ENCODE data around the gene EHBP1.

EHBP1 gene

GRCh38 chr2:62705007-62705829 lies at the start of gene EHBP1:
TSS of gene EHBP1 (plus strand) at chr2:62705713. CDS start at chr2:62707192, 1,479 bp downstream.
- Mint-ChIP-seq H3K27ac (peak within 1 kb of the TSS; percentile 78), H3K9me3 (peaks cover 8% of the 10 kb centered on the region), H3K36me3 (ENCODE audit: low read depth) (peaks cover 11% of the 10 kb centered on the region), H3K4me1 (peaks cover 32% of the 10 kb centered on the region), H3K4me3 (peak within 1 kb of the TSS; percentile 87), H3K27me3 (ENCODE audit: low read depth, poor library complexity) (peaks cover 4% of the 10 kb centered on the region)
- peak; percentile 99 for DNase-seq
- no peak for TF ChIP-seq CTCF (IDR thresholded peaks at IDR 0.05)

- no peaks in the 10 kb centered on the region for H3K36me3 Mint-ChIP-seq (ENCODE audit: low read depth)
Measured at GRCh38 chr2:62657783-62658182, 47.7 kb upstream of the EHBP1 start.

GRCh38 chr2:62658891-62659290 lies 46.6 kb upstream of the EHBP1 start:
- Mint-ChIP-seq H3K36me3 (ENCODE audit: low read depth) (no peaks in the 10 kb centered on the region), H3K27me3 (ENCODE audit: low read depth, poor library complexity) (peaks cover 8% of the 10 kb centered on the region), H3K4me1 (no peaks in the 10 kb centered on the region), H3K27ac (no peak overlapping the region), H3K9me3 (no peaks in the 10 kb centered on the region), H3K4me3 (no peak overlapping the region)
- no peak for DNase-seq
- TF ChIP-seq CTCF (IDR thresholded peaks at IDR 0.05) = no peak

More at GRCh38 chr2:62657783-62658182, 47.7 kb upstream of the EHBP1 start:
- Mint-ChIP-seq H3K27me3 (ENCODE audit: low read depth, poor library complexity) (peaks cover 9% of the 10 kb centered on the region), H3K27ac (no peak overlapping the region), H3K4me1 (no peaks in the 10 kb centered on the region), H3K4me3 (no peak overlapping the region), H3K9me3 (no peaks in the 10 kb centered on the region)
- TF ChIP-seq CTCF (IDR thresholded peaks at IDR 0.05) = no peak
- no peak for DNase-seq

GRCh38 chr2:62660087-62660486 lies 45.4 kb upstream of the EHBP1 start:
- no peaks in the 10 kb centered on the region for H3K9me3 Mint-ChIP-seq

GRCh38 chr2:62660582-62661262 lies 44.8 kb upstream of the EHBP1 start:
- no peak for TF ChIP-seq CTCF (IDR thresholded peaks at IDR 0.05)
- H3K9me3 Mint-ChIP-seq = no peaks in the 10 kb centered on the region
- H3K36me3 Mint-ChIP-seq (ENCODE audit: low read depth) = no peaks in the 10 kb centered on the region
- H3K27me3 Mint-ChIP-seq (ENCODE audit: low read depth, poor library complexity) = peaks cover 5% of the 10 kb centered on the region
- no peaks in the 10 kb centered on the region for H3K4me1 Mint-ChIP-seq
- H3K27ac Mint-ChIP-seq = no peak overlapping the region
- no peak for DNase-seq
- no peak overlapping the region for H3K4me3 Mint-ChIP-seq

More at GRCh38 chr2:62660087-62660486, 45.4 kb upstream of the EHBP1 start:
- no peak for TF ChIP-seq CTCF (IDR thresholded peaks at IDR 0.05)
- no peaks in the 10 kb centered on the region for H3K4me1 Mint-ChIP-seq
- no peak for DNase-seq
- H3K27ac Mint-ChIP-seq = no peak overlapping the region
- no peaks in the 10 kb centered on the region for H3K36me3 Mint-ChIP-seq (ENCODE audit: low read depth)
- H3K27me3 Mint-ChIP-seq (ENCODE audit: low read depth, poor library complexity) = peaks cover 5% of the 10 kb centered on the region
- no peak overlapping the region for H3K4me3 Mint-ChIP-seq
